GM12873 (cell line): Measurements from ENCODE around the gene PRKAG2.

Experiments used
- TF ChIP-seq, protein P1 (sequence below): IDR thresholded peaks from 2 replicates; pipeline ENCODE4 v1.5.1; 2012; ENCODE audit warnings: low read depth, mild to moderate bottlenecking, moderate library complexity, low read length, control low read depth; ENCODE audit not compliant: insufficient read depth; ENCODE audit errors: missing control alignments

PRKAG2 gene

GRCh38 chr7:151556592-151556991 lies 320.3 kb downstream of the PRKAG2 start:
- TF ChIP-seq, protein P1, sequence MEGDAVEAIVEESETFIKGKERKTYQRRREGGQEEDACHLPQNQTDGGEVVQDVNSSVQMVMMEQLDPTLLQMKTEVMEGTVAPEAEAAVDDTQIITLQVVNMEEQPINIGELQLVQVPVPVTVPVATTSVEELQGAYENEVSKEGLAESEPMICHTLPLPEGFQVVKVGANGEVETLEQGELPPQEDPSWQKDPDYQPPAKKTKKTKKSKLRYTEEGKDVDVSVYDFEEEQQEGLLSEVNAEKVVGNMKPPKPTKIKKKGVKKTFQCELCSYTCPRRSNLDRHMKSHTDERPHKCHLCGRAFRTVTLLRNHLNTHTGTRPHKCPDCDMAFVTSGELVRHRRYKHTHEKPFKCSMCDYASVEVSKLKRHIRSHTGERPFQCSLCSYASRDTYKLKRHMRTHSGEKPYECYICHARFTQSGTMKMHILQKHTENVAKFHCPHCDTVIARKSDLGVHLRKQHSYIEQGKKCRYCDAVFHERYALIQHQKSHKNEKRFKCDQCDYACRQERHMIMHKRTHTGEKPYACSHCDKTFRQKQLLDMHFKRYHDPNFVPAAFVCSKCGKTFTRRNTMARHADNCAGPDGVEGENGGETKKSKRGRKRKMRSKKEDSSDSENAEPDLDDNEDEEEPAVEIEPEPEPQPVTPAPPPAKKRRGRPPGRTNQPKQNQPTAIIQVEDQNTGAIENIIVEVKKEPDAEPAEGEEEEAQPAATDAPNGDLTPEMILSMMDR = no peak

DNA sequence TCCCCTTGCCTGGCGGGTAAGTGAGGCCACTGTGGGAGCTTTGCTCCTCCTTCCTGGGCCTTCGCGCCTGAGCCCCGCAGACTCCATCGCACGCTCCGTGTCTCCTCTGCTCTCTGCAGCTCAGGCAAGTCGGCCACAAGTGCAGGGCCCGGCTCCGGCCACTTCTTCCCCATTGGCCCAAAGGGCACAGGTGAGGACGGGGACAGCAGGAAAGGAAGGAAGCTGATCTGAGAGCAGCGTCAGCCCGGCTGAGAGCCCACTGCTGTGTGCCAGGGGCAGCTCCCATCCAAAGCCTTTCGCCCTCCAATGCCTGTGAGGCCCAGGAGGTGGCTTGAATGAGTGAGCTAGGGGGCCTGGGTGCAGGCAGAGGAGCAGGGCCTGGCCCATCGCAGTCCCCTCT lies 323.6 kb downstream of the PRKAG2 start:
- TF ChIP-seq, protein P1 = no peak

DNA sequence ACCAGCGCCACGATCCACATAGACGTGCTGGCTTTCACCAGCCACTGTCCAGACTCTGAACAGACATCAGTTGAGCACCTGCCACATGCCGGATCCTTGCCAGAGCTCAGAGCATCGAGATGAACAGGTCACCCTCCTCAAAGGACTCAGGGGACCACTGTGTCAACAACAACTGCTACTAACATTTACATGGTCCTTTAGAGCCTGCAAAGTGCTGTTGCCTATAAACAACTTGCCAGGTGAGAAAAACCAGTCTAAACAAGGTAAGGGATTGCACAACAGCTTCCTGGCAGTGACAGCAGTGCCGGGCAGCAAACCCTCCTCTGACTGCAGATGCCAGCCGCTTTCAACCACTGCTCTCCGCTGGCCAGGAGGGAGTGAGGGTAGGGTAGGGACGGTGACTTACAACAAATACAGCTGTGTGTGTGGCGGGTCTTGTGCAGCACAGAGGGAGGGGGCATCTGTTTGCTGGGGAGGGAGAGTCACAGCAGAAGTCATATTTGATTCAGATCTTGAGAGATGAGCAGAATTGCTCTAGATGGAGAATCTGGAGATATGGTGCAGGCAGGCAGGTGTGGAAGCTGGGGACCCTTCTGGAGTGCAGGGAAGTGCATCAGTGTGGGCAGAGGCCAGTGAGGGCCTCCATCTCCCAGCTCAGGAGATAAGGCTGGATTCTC lies 324.4 kb downstream of the PRKAG2 start:
- TF ChIP-seq, protein P1 = no peak

DNA sequence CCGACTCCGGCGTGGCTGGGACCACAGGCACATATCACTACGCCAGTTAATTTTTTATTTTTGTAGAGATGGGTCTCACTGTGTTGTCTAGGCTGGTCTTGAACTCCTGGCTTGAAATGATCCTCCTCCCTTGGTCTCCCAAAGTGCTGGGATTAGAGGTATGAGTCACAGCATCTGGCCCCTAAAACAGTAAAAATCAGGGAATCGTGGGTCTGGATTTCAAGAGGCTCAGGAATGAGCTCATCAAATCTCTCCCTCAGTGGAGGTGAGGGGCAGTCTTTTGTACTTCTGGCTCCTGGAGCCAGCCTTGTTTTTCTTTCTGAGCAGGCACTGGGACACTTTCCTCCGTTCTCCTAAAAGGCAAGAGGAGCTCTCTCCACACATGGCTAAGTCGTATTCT lies 325.1 kb downstream of the PRKAG2 start:
- TF ChIP-seq, protein P1 = no peak

GRCh38 chr7:151550656-151551286 lies 326.1 kb downstream of the PRKAG2 start:
- TF ChIP-seq, protein P1 = no peak

DNA sequence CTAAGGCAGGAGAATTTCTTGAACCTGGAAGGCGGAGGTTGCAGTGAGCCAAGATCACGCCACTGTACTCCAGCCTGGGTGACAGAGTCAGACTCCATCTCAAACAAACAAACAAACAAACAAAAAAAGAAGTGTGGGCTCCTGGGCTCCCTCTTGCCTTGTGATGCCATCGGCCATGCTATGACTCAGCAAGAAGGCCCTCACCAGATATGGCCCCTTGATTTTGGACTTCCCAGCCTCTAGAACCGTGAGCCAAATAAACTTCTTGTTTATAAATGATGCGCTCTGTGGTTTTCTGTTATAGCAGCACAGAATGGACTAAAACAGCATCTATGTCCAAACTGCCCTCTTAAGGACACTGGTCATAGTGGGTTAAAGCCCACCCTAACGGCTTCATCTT lies 327.3 kb downstream of the PRKAG2 start:
- TF ChIP-seq, protein P1 = no peak

DNA sequence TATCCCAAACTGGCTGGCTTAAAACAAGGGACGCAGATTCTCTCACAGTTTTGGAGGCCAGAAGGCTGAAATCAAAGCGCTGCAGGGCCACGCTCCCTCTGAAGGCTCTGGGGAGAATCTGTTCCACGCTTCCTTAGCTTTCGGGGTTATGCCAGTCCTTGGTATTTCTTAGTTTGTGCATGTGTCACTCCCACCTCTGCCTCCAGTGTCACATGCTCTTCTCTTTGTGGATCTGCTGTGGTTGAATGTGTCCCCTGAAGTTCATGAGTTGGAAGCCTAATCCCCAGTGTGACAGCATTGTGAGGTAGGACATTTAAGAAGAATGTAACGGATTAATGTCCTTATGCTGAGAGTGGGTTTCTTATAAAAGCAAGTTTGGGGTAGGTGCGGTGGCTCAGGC lies 327.8 kb downstream of the PRKAG2 start:
- TF ChIP-seq, protein P1 = no peak
